HCT116 (cell line): ENCODE measurements around the gene THBD. TPM values are rescaled to one million over a fixed set of nuclear protein-coding genes. Genes with fewer than 3 reads are reported as not detected.

Source experiments
- ATAC-seq: fragments of 200-7000 bp; cut with Tn5 transposase; 2 replicates; pipeline ENCODE4 v1.9.1; 2020; ENCODE audit warnings: mild to moderate bottlenecking, moderate library complexity
- BruUV-seq: library from RNA; stranded (reverse); fragments of 400-500 nt; replicated peaks from 2 replicates; lab custom pipeline; 2021; lab: Mats Ljungman, UMichigan
- CTCF ChIA-PET: fragments of 300-600 bp; sonication (Branson Sonifier 250); formaldehyde crosslinking; loops from one replicate; lab custom pipeline; 2021; ENCODE audit warnings: antibody characterized with exemption; lab: Charles Lee
- POLR2A ChIA-PET: fragments of 300-600, 350-600 bp; sonication (Branson Sonifier 250); formaldehyde crosslinking; loops from one replicate; lab custom pipeline; 2021; ENCODE audit warnings: antibody characterized with exemption; lab: Charles Lee
- RAD21 ChIA-PET, 2 experiments: fragments of 300-600 bp; sonication (Branson Sonifier 250); formaldehyde crosslinking; loops; one replicate each; lab custom pipeline; 2023; ENCODE audit warnings: low total read pairs in 2 of 2; ENCODE audit not compliant: uncharacterized antibody in 2 of 2, unreplicated experiment in 2 of 2, low non-redundant PET in 1 of 2; lab: Charles Lee
- DNase-seq: peaks from one replicate; pipeline ENCODE4 v3.0.0-alpha.2; 2010; ENCODE audit warnings: low read depth, low spot score
- H2AFZ ChIP-seq: fragments of 200-600 bp; shearing (Covaris generic), sonication (generic); 2 replicates; pipeline ENCODE4 v1.6.1; 2017; ENCODE audit warnings: low read depth, mixed run types, mixed read lengths, antibody characterized with exemption, low read length; ENCODE audit not compliant: poor library complexity, severe bottlenecking
- H3K27ac ChIP-seq: 2 replicates; pipeline ENCODE4 v1.5.1; 2012; ENCODE audit warnings: low read depth, low read length
- H3K27me3 ChIP-seq: fragments of 200-600 bp; sonication (generic); 2 replicates; pipeline ENCODE4 v1.6.1; 2016; ENCODE audit warnings: mixed run types, low read length, mixed read lengths; ENCODE audit not compliant: insufficient read depth
- H3K36me3 ChIP-seq, 2 experiments: fragments of 200-500 bp in 1 of 2; fragments of 200-600 bp in 1 of 2; sonication (Bioruptor generic) in 1 of 2; sonication (generic) in 1 of 2; 2 replicates each; pipeline versions ENCODE4 v1.5.1 to v1.6.1; 2014 to 2016; ENCODE audit warnings: low read length in 2 of 2, inconsistent platforms in 1 of 2, mixed read lengths in 1 of 2, mixed run types in 1 of 2; ENCODE audit not compliant: insufficient read depth in 2 of 2, control insufficient read depth in 1 of 2
- H3K4me1 ChIP-seq, 2 experiments: fragments of 200-600 bp in 1 of 2; sonication (generic) in 1 of 2; 2 replicates each; pipeline versions ENCODE4 v1.5.1 to v1.6.1; 2012 to 2017; ENCODE audit warnings: low read length in 2 of 2, inconsistent platforms in 1 of 2, mild to moderate bottlenecking in 1 of 2, mixed read lengths in 1 of 2, mixed run types in 1 of 2, moderate library complexity in 1 of 2; ENCODE audit not compliant: insufficient read depth in 2 of 2, control insufficient read depth in 1 of 2
- H3K4me2 ChIP-seq: fragments of 200-600 bp; sonication (generic); 2 replicates; pipeline ENCODE4 v1.6.1; 2017; ENCODE audit warnings: mixed run types, low read length, mixed read lengths
- H3K4me3 ChIP-seq, 2 experiments: fragments of 200-600 bp in 1 of 2; sonication (generic) in 1 of 2; replicated peaks in 1 of 2; 2 replicates each; pipeline ENCODE4 v1.5.1; 2011 to 2016; ENCODE audit warnings: low read length in 2 of 2, control low read depth in 1 of 2, low read depth in 1 of 2, mild to moderate bottlenecking in 1 of 2, mixed read lengths in 1 of 2, mixed run types in 1 of 2
- H3K79me2 ChIP-seq: fragments of 200-600 bp; sonication (generic); 2 replicates; pipeline ENCODE4 v1.6.1; 2017; ENCODE audit warnings: mild to moderate bottlenecking, mixed run types, low read length, moderate library complexity, mixed read lengths; ENCODE audit not compliant: insufficient read depth
- H3K9ac ChIP-seq: fragments of 200-600 bp; sonication (generic); 2 replicates; pipeline ENCODE4 v1.6.1; 2016; ENCODE audit warnings: low read length, mixed read lengths
- H3K9me2 ChIP-seq: fragments of 200-600 bp; sonication (generic), shearing (Covaris generic); 2 replicates; pipeline ENCODE4 v1.6.1; 2017; ENCODE audit warnings: mixed run types, mild to moderate bottlenecking, moderate library complexity; ENCODE audit not compliant: insufficient read depth
- H3K9me3 ChIP-seq, 2 experiments: fragments of 200-500 bp in 1 of 2; fragments of 200-600 bp in 1 of 2; sonication (Bioruptor generic) in 1 of 2; sonication (generic) in 1 of 2; 2 replicates each; pipeline ENCODE4 v1.6.1; 2014 to 2017; ENCODE audit warnings: low read length in 2 of 2, mixed read lengths in 2 of 2, inconsistent platforms in 1 of 2, low read depth in 1 of 2, mild to moderate bottlenecking in 1 of 2, mixed run types in 1 of 2, moderate library complexity in 1 of 2; ENCODE audit not compliant: control insufficient read depth in 1 of 2, insufficient read depth in 1 of 2
- H4K20me1 ChIP-seq: fragments of 200-600 bp; sonication (generic), shearing (Covaris generic); 2 replicates; pipeline ENCODE4 v1.6.1; 2017; ENCODE audit warnings: mixed run types, mild to moderate bottlenecking, moderate library complexity; ENCODE audit not compliant: insufficient read depth
- ATF3 ChIP-seq: IDR thresholded peaks from 2 replicates; pipeline ENCODE4 v1.6.1; 2012
- CBX3 ChIP-seq: IDR thresholded peaks from 2 replicates; pipeline ENCODE4 v1.6.1; 2012; ENCODE audit warnings: low read depth
- CTCF ChIP-seq, 3 experiments: fragments of 200-600 bp in 1 of 3; sonication (generic) in 1 of 3; IDR thresholded peaks in 2 of 3; conservative IDR thresholded peaks in 1 of 3; 2 replicates each; pipeline ENCODE4 v1.5.1; 2012 to 2017; ENCODE audit warnings: low read depth in 2 of 3, low read length in 2 of 3, antibody characterized with exemption in 1 of 3, borderline replicate concordance in 1 of 3, control low read depth in 1 of 3, mild to moderate bottlenecking in 1 of 3, mixed read lengths in 1 of 3, mixed run types in 1 of 3, moderate library complexity in 1 of 3; ENCODE audit not compliant: insufficient read depth in 1 of 3
- ELF1 ChIP-seq: IDR thresholded peaks from 2 replicates; pipeline ENCODE4 v1.6.1; 2012; ENCODE audit warnings: low read depth, borderline replicate concordance
- EZH2 ChIP-seq: fragments of 200-600 bp; sonication (generic); IDR thresholded peaks from 2 replicates; pipeline ENCODE4 v1.6.1; 2017; ENCODE audit warnings: antibody characterized with exemption, mixed run types
- EZH2phosphoT487 ChIP-seq: fragments of 200-600 bp; IDR thresholded peaks from 2 replicates; pipeline ENCODE4 v1.6.1; 2018; ENCODE audit warnings: antibody characterized with exemption, borderline replicate concordance
- FOSL1 ChIP-seq: IDR thresholded peaks from 2 replicates; pipeline ENCODE4 v1.6.1; 2012; ENCODE audit warnings: low read depth
- JUND ChIP-seq: IDR thresholded peaks from 2 replicates; pipeline ENCODE4 v1.6.1; 2012
- MAX ChIP-seq: IDR thresholded peaks from 2 replicates; pipeline ENCODE4 v1.6.1; 2012
- POLR2A ChIP-seq: IDR thresholded peaks from 2 replicates; pipeline ENCODE4 v1.7.0; 2011; ENCODE audit warnings: borderline replicate concordance; ENCODE audit not compliant: insufficient read depth, insufficient read length; ENCODE audit errors: extremely low read depth
- POLR2AphosphoS5 ChIP-seq: IDR thresholded peaks from 2 replicates; pipeline ENCODE4 v1.6.1; 2011; ENCODE audit warnings: mild to moderate bottlenecking, low read depth, low read length, moderate library complexity
- RAD21 ChIP-seq: IDR thresholded peaks from 2 replicates; pipeline ENCODE4 v1.6.1; 2012; ENCODE audit warnings: low read depth, mild to moderate bottlenecking
- REST ChIP-seq: IDR thresholded peaks from 2 replicates; pipeline ENCODE4 v1.6.1; 2012; ENCODE audit warnings: low read depth
- SP1 ChIP-seq: IDR thresholded peaks from 2 replicates; pipeline ENCODE4 v1.6.1; 2012; ENCODE audit warnings: low read depth
- SRF ChIP-seq: IDR thresholded peaks from 2 replicates; pipeline ENCODE4 v1.6.1; 2012; ENCODE audit warnings: low read depth
- TCF7L2 ChIP-seq: IDR thresholded peaks from 2 replicates; pipeline ENCODE4 v1.7.0; 2011; ENCODE audit warnings: borderline replicate concordance, inconsistent platforms; ENCODE audit not compliant: insufficient read depth, insufficient read length; ENCODE audit errors: extremely low read depth
- YY1 ChIP-seq: IDR thresholded peaks from 2 replicates; pipeline ENCODE4 v1.6.1; 2011; ENCODE audit warnings: low read length, low read depth, moderate library complexity, mild to moderate bottlenecking; ENCODE audit not compliant: insufficient replicate concordance; ENCODE audit errors: extremely low read depth
- ZBTB33 ChIP-seq: IDR thresholded peaks from 2 replicates; pipeline ENCODE4 v1.6.1; 2011; ENCODE audit warnings: mild to moderate bottlenecking, low read length, moderate library complexity; ENCODE audit not compliant: insufficient replicate concordance; ENCODE audit errors: extremely low read depth
- ZNF274 ChIP-seq: fragments of 200-500 bp; sonication (Bioruptor generic); IDR thresholded peaks from 2 replicates; pipeline ENCODE4 v1.6.1; 2014; ENCODE audit warnings: mild to moderate bottlenecking, low read depth, low read length, inconsistent platforms
- intact Hi-C: fragments of 100-400 bp; cut with micrococcal nuclease; formaldehyde crosslinking; loops from 2 replicates; pipeline ENCODE4 v1.10.0; 2022
- total RNA-seq: library from RNA; stranded (reverse); gene quantifications from one replicate; pipeline ENCODE4 v1.2.1, GENCODE V29; 2021; ENCODE audit not compliant: unreplicated experiment

The THBD gene
- total RNA-seq, 1 experiment from 2014 or later, result 0.39 TPM

GRCh38 chr20:23003881-23004460, 45.5 kb downstream of the THBD start:
- no peak overlapping the region for H3K9ac ChIP-seq
- H3K4me1 ChIP-seq, result no peaks in the 10 kb centered on the region
- no peaks in the 10 kb centered on the region for H4K20me1 ChIP-seq
- no peak overlapping the region for H2AFZ ChIP-seq
- no peaks in the 10 kb centered on the region for H3K9me3 ChIP-seq
- POLR2A ChIA-PET, result no interaction called here
- ATAC-seq (no peak), DNase-seq (no peak)
- no peaks in the 10 kb centered on the region for H3K36me3 ChIP-seq
- TF ChIP-seq JUND, result no peak
- no peak for TF ChIP-seq POLR2A
- no peak for TF ChIP-seq MAX
- TF ChIP-seq FOSL1, result no peak
- TF ChIP-seq REST, result no peak
- no peak for TF ChIP-seq CBX3
- TF ChIP-seq EZH2, result no peak
- TF ChIP-seq YY1, result no peak
- no peak for TF ChIP-seq CTCF (IDR thresholded peaks at IDR 0.05 in 2 of 3, conservative IDR thresholded peaks at IDR 0.05 in 1 of 3; ENCODE audit: borderline replicate concordance in 1 of 3, insufficient read depth in 1 of 3, low read depth in 2 of 3, low read length in 2 of 3)
- TF ChIP-seq ATF3, result no peak
- TF ChIP-seq ZNF274, result no peak
- no peak for TF ChIP-seq POLR2AphosphoS5
- TF ChIP-seq TCF7L2, result no peak
- no peak for TF ChIP-seq ELF1
- TF ChIP-seq EZH2phosphoT487, result no peak
- no peak for TF ChIP-seq SP1
- no peak for TF ChIP-seq RAD21
- no peak for TF ChIP-seq SRF
- TF ChIP-seq ZBTB33, result no peak
- peaks cover 7% of the 10 kb centered on the region; the same call in 1 of the 2 replicates for H3K27me3 ChIP-seq
- H3K4me3 ChIP-seq, result no peak overlapping the region
- RAD21 ChIA-PET, result no interaction called here
- CTCF ChIA-PET, result interaction anchor here (1.7 kb wide), 1 partner anchor 29 kb away, joined by 4 read pairs; no protein-coding TSS in a partner anchor
- no peaks in the 10 kb centered on the region for H3K79me2 ChIP-seq
- H3K27ac ChIP-seq, result no peak overlapping the region
- H3K9me2 ChIP-seq, result no peaks in the 10 kb centered on the region
- no TSS peak for BruUV-seq
- H3K4me2 ChIP-seq, result no peak overlapping the region
- intact Hi-C loops, result no loop called here
